ENCODE measurements around the gene CRB1. TPM values are rescaled to one million over a fixed set of nuclear protein-coding genes. Genes with fewer than 3 reads are reported as not detected.

Gene CRB1
- total RNA-seq, 4 donors from 2014 or later, result 0.12 to 0.54 (median 0.33) TPM

GRCh38 chr1:197422993-197423392 lies 154.9 kb downstream of the CRB1 start:
- Histone ChIP-seq H3K36me3 (no peaks in the 10 kb centered on the region), H3K27ac (no peak overlapping the region), H3K4me3 (no peak overlapping the region), H3K4me1 (no peaks in the 10 kb centered on the region), H3K9me3 (no peaks in the 10 kb centered on the region), H3K27me3 (no peaks in the 10 kb centered on the region)
- TF ChIP-seq POLR2AphosphoS5 (IDR thresholded peaks at IDR 0.05), result no peak
- no peak for TF ChIP-seq EP300 (IDR thresholded peaks at IDR 0.05)
- no peak for TF ChIP-seq POLR2A (IDR thresholded peaks at IDR 0.05)
- no peak for TF ChIP-seq CTCF (IDR thresholded peaks at IDR 0.05)
- ATAC-seq, result no peak
- 81 to 100% methylated on average over 1 of the region's 1 CpG for WGBS, 2 donors (ENCODE audit: low coverage in 1 of 2)

DNA sequence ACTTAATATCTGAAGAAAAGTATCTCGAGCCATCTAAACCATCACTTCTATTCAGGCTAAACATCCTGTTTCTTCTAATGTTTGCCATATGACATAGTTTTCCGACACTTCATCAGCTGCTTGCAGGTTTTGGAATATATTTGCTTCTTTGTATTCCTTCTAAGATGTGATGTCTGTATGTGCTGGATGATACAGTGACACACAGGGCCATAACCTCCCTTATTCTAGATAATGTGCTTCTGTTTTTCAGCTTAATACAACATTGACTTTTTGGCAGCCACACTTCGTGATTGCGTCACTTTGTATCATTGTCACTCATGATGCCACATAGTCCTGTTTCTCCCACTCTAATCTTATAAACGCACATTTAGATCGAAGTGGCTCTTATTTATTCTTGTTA lies 156.3 kb downstream of the CRB1 start:
- no peaks in the 10 kb centered on the region for H3K36me3 ChIP-seq
- ATAC-seq, result no peak
- H3K4me1 ChIP-seq, result no peaks in the 10 kb centered on the region
- H3K27me3 ChIP-seq, result no peaks in the 10 kb centered on the region
- H3K27ac ChIP-seq, result no peak overlapping the region
- H3K4me3 ChIP-seq, result no peak overlapping the region
- no peaks in the 10 kb centered on the region for H3K9me3 ChIP-seq
- 84% methylated on average over 6 of the region's 6 CpGs for WGBS, 2 donors (ENCODE audit: low coverage in 1 of 2)
- TF ChIP-seq POLR2A (IDR thresholded peaks at IDR 0.05), result no peak
- no peak for TF ChIP-seq CTCF (IDR thresholded peaks at IDR 0.05)
- no peak for TF ChIP-seq POLR2AphosphoS5 (IDR thresholded peaks at IDR 0.05)
- no peak for TF ChIP-seq EP300 (IDR thresholded peaks at IDR 0.05)

DNA sequence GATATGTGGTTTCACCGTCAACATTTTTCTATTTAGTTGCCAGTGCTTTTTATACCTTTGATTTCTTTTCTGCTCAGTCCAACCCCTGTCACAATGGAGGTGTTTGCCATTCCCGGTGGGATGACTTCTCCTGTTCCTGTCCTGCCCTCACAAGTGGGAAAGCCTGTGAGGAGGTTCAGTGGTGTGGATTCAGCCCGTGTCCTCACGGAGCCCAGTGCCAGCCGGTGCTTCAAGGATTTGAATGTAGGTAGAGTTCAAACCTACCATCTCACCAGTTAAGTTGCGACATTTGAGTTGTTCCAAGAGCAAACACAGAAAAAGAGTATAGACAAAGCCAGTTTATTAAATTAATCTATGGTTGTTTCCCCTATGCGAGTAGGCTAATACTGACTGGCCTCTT lies 161.3 kb downstream of the CRB1 start:
- Histone ChIP-seq H3K9me3 (no peaks in the 10 kb centered on the region), H3K27me3 (no peaks in the 10 kb centered on the region), H3K27ac (no peak overlapping the region), H3K36me3 (no peaks in the 10 kb centered on the region), H3K4me3 (no peak overlapping the region), H3K4me1 (no peaks in the 10 kb centered on the region)
- TF ChIP-seq CTCF (IDR thresholded peaks at IDR 0.05), result no peak
- TF ChIP-seq POLR2A (IDR thresholded peaks at IDR 0.05), result no peak
- TF ChIP-seq EP300 (IDR thresholded peaks at IDR 0.05), result no peak
- TF ChIP-seq POLR2AphosphoS5 (IDR thresholded peaks at IDR 0.05), result no peak
- ATAC-seq, result no peak
- WGBS, 2 donors (ENCODE audit: low coverage in 1 of 2), result 85 to 86% methylated on average over 4 to 7 of the region's 7 CpGs

DNA sequence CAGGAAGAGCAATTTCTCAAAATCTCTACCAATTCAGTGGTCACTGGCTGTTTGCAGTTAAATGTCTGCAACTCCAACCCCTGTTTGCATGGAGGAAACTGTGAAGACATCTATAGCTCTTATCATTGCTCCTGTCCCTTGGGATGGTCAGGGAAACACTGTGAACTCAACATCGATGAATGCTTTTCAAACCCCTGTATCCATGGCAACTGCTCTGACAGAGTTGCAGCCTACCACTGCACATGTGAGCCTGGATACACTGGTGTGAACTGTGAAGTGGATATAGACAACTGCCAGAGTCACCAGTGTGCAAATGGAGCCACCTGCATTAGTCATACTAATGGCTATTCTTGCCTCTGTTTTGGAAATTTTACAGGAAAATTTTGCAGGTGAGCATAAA lies 167.2 kb downstream of the CRB1 start:
- Histone ChIP-seq H3K36me3 (no peaks in the 10 kb centered on the region), H3K9me3 (no peaks in the 10 kb centered on the region)
- TF ChIP-seq EP300 (IDR thresholded peaks at IDR 0.05) (no peak), POLR2AphosphoS5 (IDR thresholded peaks at IDR 0.05) (no peak), POLR2A (IDR thresholded peaks at IDR 0.05) (no peak), CTCF (IDR thresholded peaks at IDR 0.05) (no peak)

GRCh38 chr1:197437601-197438000 lies 169.5 kb downstream of the CRB1 start:
- no peak for TF ChIP-seq POLR2AphosphoS5 (IDR thresholded peaks at IDR 0.05)
- no peak for TF ChIP-seq CTCF (IDR thresholded peaks at IDR 0.05)
- no peak for TF ChIP-seq POLR2A (IDR thresholded peaks at IDR 0.05)
- TF ChIP-seq EP300 (IDR thresholded peaks at IDR 0.05), result no peak
- WGBS, 2 donors (ENCODE audit: low coverage in 1 of 2), result 90 to 92% methylated on average over 3 of the region's 3 CpGs

More for the DNA sequence above, 167.2 kb downstream of the CRB1 start:
- ATAC-seq, result no peak
- Histone ChIP-seq H3K27ac (no peak overlapping the region), H3K4me3 (no peak overlapping the region), H3K4me1 (no peaks in the 10 kb centered on the region), H3K27me3 (no peaks in the 10 kb centered on the region)
- 0% methylated on average over 1 of the region's 1 CpG; no CpG with 5 or more reads in 1 of the 2 donors for WGBS, 2 donors (ENCODE audit: low coverage in 1 of 2)

More at GRCh38 chr1:197437601-197438000, 169.5 kb downstream of the CRB1 start:
- Histone ChIP-seq H3K4me1 (no peaks in the 10 kb centered on the region), H3K27me3 (no peaks in the 10 kb centered on the region), H3K4me3 (no peak overlapping the region), H3K9me3 (no peaks in the 10 kb centered on the region), H3K27ac (no peak overlapping the region), H3K36me3 (no peaks in the 10 kb centered on the region)
- ATAC-seq, result no peak

All from gastroesophageal sphincter (tissue), 4 donors.